ENCODE results near the gene USP12. TPM values are rescaled to one million over a fixed set of nuclear protein-coding genes. Genes with fewer than 3 reads are reported as not detected.

USP12 gene
- total and polyA plus RNA-seq, 3 donors from 2014 or later: 24.3 to 30.2 (median 26.1) TPM

DNA sequence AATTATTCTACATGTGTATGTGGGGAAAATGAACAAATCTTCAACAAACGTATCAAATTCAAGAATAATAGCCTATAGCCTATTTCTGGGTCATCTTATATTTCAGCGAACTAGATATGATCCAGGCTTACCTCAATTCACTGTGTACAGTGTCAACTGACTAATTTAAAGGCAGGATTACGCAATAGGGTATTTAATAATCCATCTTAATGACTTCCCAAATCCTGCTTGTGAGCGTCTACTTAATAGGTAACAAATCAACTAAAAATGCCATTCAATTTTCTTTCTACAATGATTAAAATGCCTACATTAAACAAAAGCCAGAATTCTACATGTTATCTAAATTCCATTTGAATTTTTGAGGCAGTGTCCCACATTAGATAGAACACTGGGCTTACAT lies 67.0 kb downstream of the USP12 start:
- 67 to 71% methylated on average over 4 of the region's 4 CpGs for WGBS, 2 donors
- H3K27ac ChIP-seq: no peak overlapping the region
- no peaks in the 10 kb centered on the region for H3K9me3 ChIP-seq
- no peak overlapping the region for H3K4me3 ChIP-seq
- no peaks in the 10 kb centered on the region for H3K4me1 ChIP-seq
- DNase-seq: no peak
- TF ChIP-seq, protein P1, sequence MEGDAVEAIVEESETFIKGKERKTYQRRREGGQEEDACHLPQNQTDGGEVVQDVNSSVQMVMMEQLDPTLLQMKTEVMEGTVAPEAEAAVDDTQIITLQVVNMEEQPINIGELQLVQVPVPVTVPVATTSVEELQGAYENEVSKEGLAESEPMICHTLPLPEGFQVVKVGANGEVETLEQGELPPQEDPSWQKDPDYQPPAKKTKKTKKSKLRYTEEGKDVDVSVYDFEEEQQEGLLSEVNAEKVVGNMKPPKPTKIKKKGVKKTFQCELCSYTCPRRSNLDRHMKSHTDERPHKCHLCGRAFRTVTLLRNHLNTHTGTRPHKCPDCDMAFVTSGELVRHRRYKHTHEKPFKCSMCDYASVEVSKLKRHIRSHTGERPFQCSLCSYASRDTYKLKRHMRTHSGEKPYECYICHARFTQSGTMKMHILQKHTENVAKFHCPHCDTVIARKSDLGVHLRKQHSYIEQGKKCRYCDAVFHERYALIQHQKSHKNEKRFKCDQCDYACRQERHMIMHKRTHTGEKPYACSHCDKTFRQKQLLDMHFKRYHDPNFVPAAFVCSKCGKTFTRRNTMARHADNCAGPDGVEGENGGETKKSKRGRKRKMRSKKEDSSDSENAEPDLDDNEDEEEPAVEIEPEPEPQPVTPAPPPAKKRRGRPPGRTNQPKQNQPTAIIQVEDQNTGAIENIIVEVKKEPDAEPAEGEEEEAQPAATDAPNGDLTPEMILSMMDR (IDR thresholded peaks at IDR 0.05): no peak
- TF ChIP-seq POLR2A (IDR thresholded peaks at IDR 0.05): no peak
- no peaks in the 10 kb centered on the region for H3K36me3 ChIP-seq (ENCODE audit: low read depth, missing control alignments)
- intact Hi-C loops (cut with DNase I; ENCODE audit: low total_unique reads): no loop called here
- H3K27me3 ChIP-seq: no peaks in the 10 kb centered on the region

GRCh38 chr13:27101847-27102246 lies 69.8 kb downstream of the USP12 start:
- Histone ChIP-seq H3K36me3 (ENCODE audit: low read depth, missing control alignments) (no peaks in the 10 kb centered on the region), H3K27me3 (no peaks in the 10 kb centered on the region), H3K4me1 (no peaks in the 10 kb centered on the region), H3K4me3 (no peak overlapping the region), H3K27ac (no peak overlapping the region), H3K9me3 (no peaks in the 10 kb centered on the region)
- intact Hi-C loops (cut with DNase I; ENCODE audit: low total_unique reads): no loop called here
- TF ChIP-seq POLR2A (IDR thresholded peaks at IDR 0.05): no peak
- TF ChIP-seq, protein P1 (IDR thresholded peaks at IDR 0.05): no peak
- 91 to 95% methylated on average over 3 of the region's 3 CpGs for WGBS, 2 donors
- DNase-seq: no peak

GRCh38 chr13:27101289-27101688 lies 70.3 kb downstream of the USP12 start:
- Histone ChIP-seq H3K4me1 (no peaks in the 10 kb centered on the region), H3K9me3 (no peaks in the 10 kb centered on the region), H3K27me3 (no peaks in the 10 kb centered on the region), H3K36me3 (ENCODE audit: low read depth, missing control alignments) (no peaks in the 10 kb centered on the region), H3K27ac (no peak overlapping the region), H3K4me3 (no peak overlapping the region)
- WGBS, 2 donors: 100% methylated on average over 1 of the region's 1 CpG
- no peak for DNase-seq
- TF ChIP-seq, protein P1 (IDR thresholded peaks at IDR 0.05): no peak
- TF ChIP-seq POLR2A (IDR thresholded peaks at IDR 0.05): no peak
- intact Hi-C loops (cut with DNase I; ENCODE audit: low total_unique reads): no loop called here

DNA sequence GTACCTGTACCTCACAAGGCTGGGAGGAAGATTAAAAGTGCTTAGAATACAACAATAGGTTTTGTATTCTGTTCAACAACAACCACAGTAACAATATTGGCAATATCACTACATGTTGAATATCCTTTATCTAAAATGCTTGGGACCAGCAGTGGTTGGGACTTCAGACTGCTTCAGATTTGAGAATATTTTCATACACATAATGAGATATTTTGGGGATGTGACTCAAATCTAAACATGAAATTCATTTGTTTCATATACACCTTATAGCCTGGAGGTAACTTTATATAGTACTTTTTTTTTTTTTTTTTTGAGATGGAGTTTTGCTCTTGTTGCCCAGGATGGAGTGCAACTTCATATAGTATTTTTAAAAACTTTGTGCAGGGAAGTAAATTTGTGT lies 73.9 kb downstream of the USP12 start:
- TF ChIP-seq, protein P1 (IDR thresholded peaks at IDR 0.05): no peak
- TF ChIP-seq POLR2A (IDR thresholded peaks at IDR 0.05): no peak

GRCh38 chr13:27091451-27091850 lies 80.2 kb downstream of the USP12 start:
- TF ChIP-seq, protein P1 (IDR thresholded peaks at IDR 0.05): no peak
- TF ChIP-seq POLR2A (IDR thresholded peaks at IDR 0.05): no peak
- Histone ChIP-seq H3K27me3 (no peaks in the 10 kb centered on the region), H3K27ac (no peak overlapping the region), H3K4me3 (no peak overlapping the region), H3K36me3 (ENCODE audit: low read depth, missing control alignments) (no peaks in the 10 kb centered on the region), H3K4me1 (no peaks in the 10 kb centered on the region), H3K9me3 (no peaks in the 10 kb centered on the region)
- no peak for DNase-seq
- WGBS, 2 donors: 93 to 95% methylated on average over 4 of the region's 4 CpGs
- intact Hi-C loops (cut with DNase I; ENCODE audit: low total_unique reads): no loop called here

More for the DNA sequence above, 73.9 kb downstream of the USP12 start:
- no peaks in the 10 kb centered on the region for H3K27me3 ChIP-seq
- no peak for DNase-seq
- no peak overlapping the region for H3K4me3 ChIP-seq
- no peaks in the 10 kb centered on the region for H3K4me1 ChIP-seq
- H3K9me3 ChIP-seq: no peaks in the 10 kb centered on the region
- intact Hi-C loops (cut with DNase I; ENCODE audit: low total_unique reads): no loop called here
- no peak overlapping the region for H3K27ac ChIP-seq
- H3K36me3 ChIP-seq (ENCODE audit: low read depth, missing control alignments): no peaks in the 10 kb centered on the region
